NCI-H69 (cell line): Measurements from ENCODE around the gene UGT1A7.
A peak's percentile ranks its signal among the peaks of the same experiment; 100 is the strongest.
"Not testable (repeated sequence)": the region's sequence is repeated elsewhere in the genome, so short reads cannot be mapped to it uniquely, and the experiment has no call there.

Source experiments
- DNase-seq: peaks from one replicate; lab custom pipeline; 2025; lab: John Stamatoyannopoulos, UW

The UGT1A7 gene

GRCh38 chr2:233681521-233682099 is at the start of gene UGT1A7:
Gene UGT1A7, plus strand, starts transcription at chr2:233681901. Its CDS starts 37 bp downstream, at chr2:233681938.
- DNase-seq, result no peak

DNA sequence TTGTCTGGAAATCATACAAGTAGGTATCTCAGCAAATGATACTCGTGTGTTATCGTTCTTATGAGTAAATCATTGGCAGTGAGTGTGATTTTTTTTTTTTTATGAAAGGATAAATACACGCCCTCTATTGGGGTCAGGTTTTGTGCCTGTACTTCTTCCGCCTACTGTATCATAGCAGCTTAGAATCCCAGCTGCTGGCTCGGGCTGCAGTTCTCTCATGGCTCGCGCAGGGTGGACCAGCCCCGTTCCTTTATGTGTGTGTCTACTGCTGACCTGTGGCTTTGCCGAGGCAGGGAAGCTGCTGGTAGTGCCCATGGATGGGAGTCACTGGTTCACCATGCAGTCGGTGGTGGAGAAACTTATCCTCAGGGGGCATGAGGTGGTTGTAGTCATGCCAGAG is 45.4 kb upstream of the UGT1A7 start, which contains the start of gene UGT1A10:
UGT1A10 (plus strand) TSS at position 143 of the 400 bp plus-strand sequence; CDS start at position 218, 75 bp downstream.
- not testable (repeated sequence) for DNase-seq

- DNase-seq, result peak; percentile 0
Observed at GRCh38 chr2:233638836-233639235, 42.9 kb upstream of the UGT1A7 start.

DNA sequence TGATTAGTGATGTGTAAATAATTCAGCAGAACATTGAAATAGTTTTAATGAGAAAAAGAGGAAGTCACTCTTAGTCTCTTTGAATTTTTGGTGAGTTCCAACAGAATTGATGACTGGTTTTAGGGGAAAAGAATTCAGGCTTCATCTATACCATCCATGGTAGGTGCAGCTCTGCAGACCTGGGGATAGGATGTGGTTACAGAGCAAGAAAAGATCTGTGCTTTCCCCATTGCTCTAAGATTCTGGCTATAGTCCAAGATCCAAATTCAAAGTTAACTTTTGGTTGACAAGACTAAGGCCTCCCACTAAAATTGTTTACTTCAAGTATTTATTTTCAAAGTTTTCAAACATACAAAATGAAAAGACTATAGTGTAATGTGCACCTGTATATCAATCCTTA is 41.8 kb upstream of the UGT1A7 start:
- no peak for DNase-seq

DNA sequence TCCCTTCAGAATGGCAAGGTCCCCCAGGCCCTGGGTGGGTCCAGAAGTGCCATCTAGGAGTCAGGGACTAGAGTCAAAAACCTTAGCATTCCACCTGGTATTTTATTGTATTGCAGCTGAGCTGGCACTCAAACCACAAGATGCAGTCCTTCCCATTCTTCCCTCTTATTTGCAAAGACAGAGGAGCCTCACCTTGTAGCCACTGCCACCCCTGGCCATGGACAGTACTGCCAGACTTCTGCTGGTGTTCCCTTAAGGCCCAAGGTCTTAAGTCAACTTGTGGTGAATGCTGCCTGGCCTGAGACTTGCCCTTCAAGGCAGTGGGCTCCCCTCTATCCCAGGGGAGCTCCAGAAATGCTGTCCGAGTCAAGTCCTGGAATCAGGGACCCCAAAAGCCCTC is 38.6 kb upstream of the UGT1A7 start:
- DNase-seq, result peak; percentile 1

GRCh38 chr2:233646033-233646432 is 35.7 kb upstream of the UGT1A7 start:
- not testable (repeated sequence) for DNase-seq

DNA sequence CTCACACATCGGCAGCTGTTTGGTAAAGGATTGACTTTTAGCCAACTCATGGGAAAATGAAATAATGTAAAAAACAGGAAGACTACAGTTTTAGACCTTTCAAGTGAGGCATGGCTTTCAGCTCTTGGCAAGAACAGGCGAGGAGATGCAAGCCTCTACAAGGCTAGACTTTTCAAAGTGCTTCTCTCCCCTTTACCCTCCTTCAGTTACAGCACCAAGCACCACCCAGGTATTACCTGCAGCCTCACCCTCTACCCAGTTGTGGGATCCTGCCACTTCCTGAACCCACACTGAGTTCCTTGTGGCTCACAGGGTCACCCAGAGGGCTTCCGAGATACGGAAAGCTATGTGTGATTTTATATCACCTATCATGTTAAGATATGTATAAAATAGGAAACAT is 30.7 kb upstream of the UGT1A7 start:
- DNase-seq, result no peak

- DNase-seq, result no peak
Observed at GRCh38 chr2:233651430-233651829, 30.3 kb upstream of the UGT1A7 start.

- no peak for DNase-seq
Observed at GRCh38 chr2:233654501-233654900, 27.2 kb upstream of the UGT1A7 start.

- DNase-seq, result no peak
Observed at GRCh38 chr2:233655043-233655442, 26.7 kb upstream of the UGT1A7 start.

DNA sequence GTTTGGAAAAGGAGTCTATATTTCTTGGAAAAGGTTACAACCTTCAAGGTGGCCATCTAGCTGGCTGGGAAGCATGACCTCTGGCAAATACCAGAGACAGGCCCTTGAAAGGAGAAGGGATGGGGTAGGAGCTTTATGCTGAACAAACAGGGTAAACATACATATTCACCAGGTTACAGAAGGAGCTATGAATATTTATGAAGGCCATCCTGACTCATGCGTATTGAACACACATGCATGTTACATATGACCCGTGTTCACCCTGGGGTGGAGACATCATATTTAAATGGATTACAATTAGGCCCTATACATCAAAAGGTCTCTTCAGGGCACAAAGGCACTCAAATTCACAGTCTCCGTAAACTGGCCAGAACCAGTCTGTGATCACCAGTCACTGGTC is 25.8 kb upstream of the UGT1A7 start:
- not testable (repeated sequence) for DNase-seq

DNA sequence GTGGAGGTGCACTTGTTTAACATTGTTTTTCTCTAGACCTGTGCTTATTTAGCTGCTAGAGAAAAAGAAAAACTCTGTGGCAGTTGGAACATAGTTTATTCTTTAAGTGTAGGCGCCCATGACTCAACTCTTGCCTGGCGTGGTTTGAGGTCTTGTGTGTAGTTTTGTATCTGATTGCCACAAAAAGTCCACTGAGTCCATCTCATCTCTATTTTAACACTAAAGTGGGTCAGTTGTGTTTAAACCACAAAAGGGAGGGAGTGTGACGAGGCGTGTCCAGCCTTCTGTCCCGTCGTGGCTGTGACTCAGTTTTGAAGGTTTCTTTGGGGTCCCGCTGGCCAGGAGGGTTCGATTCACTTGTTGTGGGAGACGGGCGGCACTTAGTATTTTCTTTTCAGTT is 25.3 kb upstream of the UGT1A7 start:
- DNase-seq, result no peak

DNA sequence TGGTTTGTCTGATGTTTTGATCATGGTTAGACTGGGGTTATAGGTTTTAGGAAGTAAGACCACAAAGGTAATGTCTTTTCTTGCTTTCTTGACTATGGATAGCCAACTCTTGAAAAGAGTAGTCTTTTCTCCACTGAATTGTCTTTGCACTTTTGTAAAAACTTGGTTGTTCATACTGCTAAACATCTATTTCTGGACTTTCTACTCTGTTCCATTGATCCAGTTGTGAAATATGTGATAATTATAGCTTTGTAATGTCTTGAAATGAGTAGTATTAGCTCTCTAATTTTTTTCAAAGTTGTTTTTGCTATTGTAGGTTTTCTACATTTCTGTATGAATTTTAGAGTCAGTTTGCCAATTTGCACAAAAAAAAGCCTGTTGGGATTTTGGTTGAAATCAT is 23.1 kb upstream of the UGT1A7 start:
- DNase-seq, result no peak

DNA sequence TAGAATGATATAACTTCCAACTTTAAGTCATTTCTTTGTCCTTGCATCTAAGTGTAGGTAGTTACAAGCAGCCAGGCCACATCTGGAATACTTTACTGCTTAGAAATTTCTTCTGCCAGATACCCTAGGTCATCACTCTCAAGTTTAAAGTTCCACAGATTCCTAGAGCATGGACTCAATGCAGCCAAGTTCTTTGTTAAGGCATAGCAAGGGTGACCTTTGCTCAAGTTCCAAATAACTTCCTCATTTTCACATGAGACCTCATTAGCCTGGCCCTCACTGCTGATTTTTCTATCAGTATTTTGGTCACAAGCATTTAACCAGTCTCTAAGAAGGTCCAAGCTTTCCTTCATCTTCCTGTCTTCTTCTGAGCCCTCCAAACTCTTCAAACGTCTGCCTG is 17.8 kb upstream of the UGT1A7 start:
- no peak for DNase-seq

- DNase-seq, result no peak
Observed at GRCh38 chr2:233668605-233669260, 13.0 kb upstream of the UGT1A7 start.

DNA sequence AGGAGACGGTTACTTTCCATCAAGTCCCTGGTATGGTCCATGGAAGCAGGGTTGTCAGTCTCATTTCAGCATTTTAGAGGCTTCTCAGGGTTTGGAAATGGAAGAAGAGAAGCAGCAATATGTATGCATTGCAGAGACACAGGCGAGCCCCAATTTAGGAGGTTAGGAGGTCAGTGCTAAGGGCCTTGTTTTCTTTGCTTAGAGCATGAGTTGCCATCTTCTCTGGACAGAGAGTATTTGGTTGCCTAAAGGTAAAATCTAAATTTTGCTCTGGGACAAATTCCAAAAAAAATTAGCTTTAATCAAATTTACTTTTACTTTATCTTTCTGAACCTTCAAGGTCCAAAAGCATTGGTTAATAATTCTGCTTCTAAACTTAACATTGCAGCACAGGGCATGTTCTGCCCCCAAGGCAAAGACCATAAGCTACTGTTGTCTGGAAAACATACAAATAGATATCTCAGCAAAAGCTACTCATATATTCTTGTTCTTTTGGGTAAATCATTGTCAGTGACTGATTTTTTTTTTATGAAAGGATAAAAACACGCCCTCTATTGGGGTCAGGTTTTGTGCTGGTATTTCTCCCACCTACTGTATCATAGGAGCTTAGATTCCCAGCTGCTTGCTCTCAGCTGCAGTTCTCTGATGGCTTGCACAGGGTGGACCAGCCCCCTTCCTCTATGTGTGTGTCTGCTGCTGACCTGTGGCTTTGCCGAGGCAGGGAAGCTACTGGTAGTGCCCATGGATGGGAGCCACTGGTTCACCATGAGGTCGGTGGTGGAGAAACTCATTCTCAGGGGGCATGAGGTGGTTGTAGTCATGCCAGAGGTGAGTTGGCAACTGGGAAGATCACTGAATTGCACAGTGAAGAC is 10.2 kb upstream of the UGT1A7 start, which contains the start of gene UGT1A9:
UGT1A9 (plus strand) TSS at position 609 of the 872 bp plus-strand sequence; CDS start at position 646, 37 bp downstream.
- no peak for DNase-seq

- no peak for DNase-seq
Observed at GRCh38 chr2:233672886-233673285, 8.8 kb upstream of the UGT1A7 start.

DNA sequence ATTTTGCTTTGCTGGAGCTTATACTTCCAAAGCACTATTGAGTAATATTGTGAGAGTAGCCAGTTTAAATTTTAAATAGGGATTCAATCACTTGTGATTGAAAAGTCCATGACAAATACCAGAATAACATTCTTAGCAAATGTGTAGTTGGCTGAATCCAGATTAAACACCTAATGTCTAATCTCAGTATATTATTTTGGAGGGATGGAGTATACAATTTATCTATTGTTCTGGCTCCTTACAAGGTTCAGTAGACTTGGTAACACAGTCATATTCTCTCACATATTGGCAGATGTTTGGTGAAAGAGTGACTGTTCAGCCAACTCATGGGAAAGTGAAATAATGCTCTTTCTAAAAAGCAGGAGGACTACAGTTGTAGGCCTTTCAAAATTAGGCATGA is 7.8 kb upstream of the UGT1A7 start:
- no peak for DNase-seq

DNA sequence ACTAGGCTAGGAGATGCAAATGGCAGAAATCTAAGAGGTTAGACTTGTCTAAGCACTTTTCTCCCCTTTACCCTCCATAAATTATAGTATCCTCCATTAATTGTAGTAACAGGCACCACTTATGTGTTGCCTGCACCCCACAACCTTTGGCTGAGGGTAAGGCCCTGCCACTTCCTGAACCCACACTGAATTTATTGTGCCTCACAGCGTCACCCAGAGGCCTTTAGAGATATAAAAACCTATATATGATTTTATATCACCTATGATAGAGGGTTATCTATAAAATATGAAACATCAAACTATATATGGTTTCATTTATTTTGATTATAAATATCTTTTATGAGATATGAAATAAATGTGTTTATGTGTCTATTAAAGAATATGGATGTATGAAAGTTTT is 7.4 kb upstream of the UGT1A7 start:
- DNase-seq, result no peak

DNA sequence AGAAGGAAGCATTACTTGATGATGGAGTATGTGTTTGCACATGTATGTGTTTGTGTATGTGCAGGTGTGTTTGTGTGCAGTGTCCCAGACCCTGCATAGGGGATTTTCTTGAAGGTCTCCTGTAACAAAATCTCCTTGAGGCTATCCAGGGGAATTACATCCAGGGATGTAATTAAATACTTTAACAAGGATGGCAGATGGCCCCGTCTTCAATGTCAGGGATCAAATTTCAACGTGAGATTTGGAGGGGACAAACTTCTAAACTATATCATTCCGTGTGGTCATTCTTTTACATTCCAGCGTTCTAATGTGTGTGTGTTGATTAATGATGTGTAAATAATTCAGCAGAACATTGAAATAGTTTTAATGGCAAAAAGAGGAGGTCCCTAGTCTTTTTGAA is 6.7 kb upstream of the UGT1A7 start:
- peak; percentile 43 for DNase-seq

DNA sequence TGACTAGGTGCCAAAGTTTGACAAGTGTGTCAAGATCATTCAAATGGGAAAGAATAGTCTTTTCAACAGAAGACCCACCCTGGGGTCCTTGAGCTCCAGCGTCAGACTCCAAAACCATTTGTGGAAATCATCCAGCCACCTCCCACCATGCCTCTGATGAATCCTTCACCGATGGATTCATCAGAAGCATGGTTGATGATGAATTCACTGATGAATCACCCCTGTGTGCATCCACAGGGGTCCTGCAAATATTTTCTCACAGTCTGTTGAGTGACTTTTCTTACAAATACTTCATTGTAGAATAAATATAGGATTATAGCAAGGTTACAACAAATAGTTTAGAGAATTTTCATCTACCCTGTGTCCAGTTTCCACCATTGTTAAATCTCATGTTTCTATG is 5.7 kb upstream of the UGT1A7 start:
- no peak for DNase-seq

- DNase-seq, result no peak
Observed at GRCh38 chr2:233679196-233679595, 2.5 kb upstream of the UGT1A7 start.
